Measurements from ENCODE around the gene CENPO.

The CENPO gene

GRCh38 chr2:24853996-24854395, 60.8 kb downstream of the CENPO start:
- in situ Hi-C loops (cut with HindIII; ENCODE audit: low pct_unique_long_range_greater_than_20kb, low sequenced_read_pairs): no loop called here
- no peak for DNase-seq (ENCODE audit: low read depth in 1 of 2, low spot score in 1 of 2)
- TF ChIP-seq JUND (IDR thresholded peaks at IDR 0.05; ENCODE audit: low read depth): no peak

GRCh38 chr2:24855022-24855622, 61.9 kb downstream of the CENPO start:
- no peak for DNase-seq (ENCODE audit: low read depth in 1 of 2, low spot score in 1 of 2)
- in situ Hi-C loops (cut with HindIII; ENCODE audit: low pct_unique_long_range_greater_than_20kb, low sequenced_read_pairs): no loop called here
- no peak for TF ChIP-seq JUND (IDR thresholded peaks at IDR 0.05; ENCODE audit: low read depth)

GRCh38 chr2:24855726-24856125, 62.5 kb downstream of the CENPO start:
- TF ChIP-seq JUND (IDR thresholded peaks at IDR 0.05; ENCODE audit: low read depth): no peak
- DNase-seq (ENCODE audit: low read depth in 1 of 2, low spot score in 1 of 2): no peak
- in situ Hi-C loops (cut with HindIII; ENCODE audit: low pct_unique_long_range_greater_than_20kb, low sequenced_read_pairs): no loop called here

GRCh38 chr2:24856791-24857211, 63.6 kb downstream of the CENPO start:
- no peak for TF ChIP-seq JUND (IDR thresholded peaks at IDR 0.05; ENCODE audit: low read depth)
- in situ Hi-C loops (cut with HindIII; ENCODE audit: low pct_unique_long_range_greater_than_20kb, low sequenced_read_pairs): no loop called here

GRCh38 chr2:24857746-24858145, 64.5 kb downstream of the CENPO start:
- TF ChIP-seq JUND (IDR thresholded peaks at IDR 0.05; ENCODE audit: low read depth): no peak
- DNase-seq (ENCODE audit: low read depth in 1 of 2, low spot score in 1 of 2): no peak
- in situ Hi-C loops (cut with HindIII; ENCODE audit: low pct_unique_long_range_greater_than_20kb, low sequenced_read_pairs): no loop called here

More at GRCh38 chr2:24856791-24857211, 63.6 kb downstream of the CENPO start:
- DNase-seq (ENCODE audit: low read depth in 1 of 2, low spot score in 1 of 2): no peak

- DNase-seq (ENCODE audit: low read depth in 1 of 2, low spot score in 1 of 2): no peak
- in situ Hi-C loops (cut with HindIII; ENCODE audit: low pct_unique_long_range_greater_than_20kb, low sequenced_read_pairs): no loop called here
- no peak for TF ChIP-seq JUND (IDR thresholded peaks at IDR 0.05; ENCODE audit: low read depth)
These were observed 65.8 kb downstream of the CENPO start for GRCh38 chr2:24858996-24859395.

GRCh38 chr2:24859968-24860600, 66.9 kb downstream of the CENPO start:
- in situ Hi-C loops (cut with HindIII; ENCODE audit: low pct_unique_long_range_greater_than_20kb, low sequenced_read_pairs): no loop called here
- no peak for DNase-seq (ENCODE audit: low read depth in 1 of 2, low spot score in 1 of 2)
- TF ChIP-seq JUND (IDR thresholded peaks at IDR 0.05; ENCODE audit: low read depth): no peak

- in situ Hi-C loops (cut with HindIII; ENCODE audit: low pct_unique_long_range_greater_than_20kb, low sequenced_read_pairs): no loop called here
- no peak for TF ChIP-seq JUND (IDR thresholded peaks at IDR 0.05; ENCODE audit: low read depth)
- no peak for DNase-seq (ENCODE audit: low read depth in 1 of 2, low spot score in 1 of 2)
These were observed 67.4 kb downstream of the CENPO start for GRCh38 chr2:24860631-24861030.

- in situ Hi-C loops (cut with HindIII; ENCODE audit: low pct_unique_long_range_greater_than_20kb, low sequenced_read_pairs): no loop called here
- DNase-seq (ENCODE audit: low read depth in 1 of 2, low spot score in 1 of 2): no peak
- no peak for TF ChIP-seq JUND (IDR thresholded peaks at IDR 0.05; ENCODE audit: low read depth)
These were observed 68.3 kb downstream of the CENPO start for GRCh38 chr2:24861500-24861899.

- in situ Hi-C loops (cut with HindIII; ENCODE audit: low pct_unique_long_range_greater_than_20kb, low sequenced_read_pairs): no loop called here
- no peak for DNase-seq (ENCODE audit: low read depth in 1 of 2, low spot score in 1 of 2)
- no peak for TF ChIP-seq JUND (IDR thresholded peaks at IDR 0.05; ENCODE audit: low read depth)
These were observed 70.4 kb downstream of the CENPO start for GRCh38 chr2:24863641-24864040.

GRCh38 chr2:24866946-24867345, 73.7 kb downstream of the CENPO start:
- no peak for TF ChIP-seq JUND (IDR thresholded peaks at IDR 0.05; ENCODE audit: low read depth)
- no peak for DNase-seq (ENCODE audit: low read depth in 1 of 2, low spot score in 1 of 2)
- in situ Hi-C loops (cut with HindIII; ENCODE audit: low pct_unique_long_range_greater_than_20kb, low sequenced_read_pairs): no loop called here

GRCh38 chr2:24870440-24870839, 77.2 kb downstream of the CENPO start:
- no peak for TF ChIP-seq JUND (IDR thresholded peaks at IDR 0.05; ENCODE audit: low read depth)
- DNase-seq (ENCODE audit: low read depth in 1 of 2, low spot score in 1 of 2): no peak
- in situ Hi-C loops (cut with HindIII; ENCODE audit: low pct_unique_long_range_greater_than_20kb, low sequenced_read_pairs): no loop called here

GRCh38 chr2:24870891-24871705, 77.9 kb downstream of the CENPO start:
- in situ Hi-C loops (cut with HindIII; ENCODE audit: low pct_unique_long_range_greater_than_20kb, low sequenced_read_pairs): no loop called here
- DNase-seq (ENCODE audit: low read depth in 1 of 2, low spot score in 1 of 2): no peak
- no peak for TF ChIP-seq JUND (IDR thresholded peaks at IDR 0.05; ENCODE audit: low read depth)

Measured in T47D (cell line).